Colonic mucosa (tissue), 4 donors: Measurements from ENCODE around the gene MARCHF6. TPM values are rescaled to one million over a fixed set of nuclear protein-coding genes. Genes with fewer than 3 reads are reported as not detected.

Source experiments
- DNase-seq: peaks from one replicate; pipeline ENCODE4 v3.0.0-alpha.2; 2020
- H3K27ac ChIP-seq: fragments of 200-600 bp; one replicate; pipeline ENCODE4 v1.8.0; 2021
- H3K27me3 ChIP-seq: fragments of 200-600 bp; one replicate; pipeline ENCODE4 v1.8.0; 2021
- H3K36me3 ChIP-seq: fragments of 200-600 bp; one replicate; pipeline ENCODE4 v1.8.0; 2021
- H3K4me1 ChIP-seq: fragments of 200-600 bp; one replicate; pipeline ENCODE4 v1.8.0; 2021; ENCODE audit warnings: mild to moderate bottlenecking
- H3K4me3 ChIP-seq: fragments of 200-600 bp; one replicate; pipeline ENCODE4 v1.8.0; 2021
- H3K9ac ChIP-seq, 2 donors: one replicate each; pipeline ENCODE4 v1.7.0; 2013; ENCODE audit warnings: control low read depth in 2 of 2, low read depth in 2 of 2, low read length in 2 of 2
- H3K9me3 ChIP-seq: fragments of 200-600 bp; one replicate; pipeline ENCODE4 v1.8.0; 2021
- intact Hi-C: fragments of 100-400 bp; cut with DNase I; formaldehyde crosslinking; loops from one replicate; pipeline ENCODE4 v1.14.1; 2022
- total RNA-seq, 2 donors: library from RNA; stranded (reverse); fragmentation: NEBNext Ultra II Directional in 1 of 2; extraction: Animal tissue kit (Norgen Biotek cat#: 25700) in 1 of 2; gene quantifications; one replicate each; pipeline ENCODE4 v1.2.1, GENCODE V29; 2021
- TF ChIP-seq, protein P1 (sequence below): fragments of 200-600 bp; IDR thresholded peaks from one replicate; pipeline ENCODE4 v1.8.0; 2022; ENCODE audit warnings: antibody characterized with exemption, mild to moderate bottlenecking
- donor health status: healthy.
- donor health status: DM: no; HTN: no; CAD: no.
- donor health status: DM: no; HTN: no; CAD: no.

The MARCHF6 gene, protein sequence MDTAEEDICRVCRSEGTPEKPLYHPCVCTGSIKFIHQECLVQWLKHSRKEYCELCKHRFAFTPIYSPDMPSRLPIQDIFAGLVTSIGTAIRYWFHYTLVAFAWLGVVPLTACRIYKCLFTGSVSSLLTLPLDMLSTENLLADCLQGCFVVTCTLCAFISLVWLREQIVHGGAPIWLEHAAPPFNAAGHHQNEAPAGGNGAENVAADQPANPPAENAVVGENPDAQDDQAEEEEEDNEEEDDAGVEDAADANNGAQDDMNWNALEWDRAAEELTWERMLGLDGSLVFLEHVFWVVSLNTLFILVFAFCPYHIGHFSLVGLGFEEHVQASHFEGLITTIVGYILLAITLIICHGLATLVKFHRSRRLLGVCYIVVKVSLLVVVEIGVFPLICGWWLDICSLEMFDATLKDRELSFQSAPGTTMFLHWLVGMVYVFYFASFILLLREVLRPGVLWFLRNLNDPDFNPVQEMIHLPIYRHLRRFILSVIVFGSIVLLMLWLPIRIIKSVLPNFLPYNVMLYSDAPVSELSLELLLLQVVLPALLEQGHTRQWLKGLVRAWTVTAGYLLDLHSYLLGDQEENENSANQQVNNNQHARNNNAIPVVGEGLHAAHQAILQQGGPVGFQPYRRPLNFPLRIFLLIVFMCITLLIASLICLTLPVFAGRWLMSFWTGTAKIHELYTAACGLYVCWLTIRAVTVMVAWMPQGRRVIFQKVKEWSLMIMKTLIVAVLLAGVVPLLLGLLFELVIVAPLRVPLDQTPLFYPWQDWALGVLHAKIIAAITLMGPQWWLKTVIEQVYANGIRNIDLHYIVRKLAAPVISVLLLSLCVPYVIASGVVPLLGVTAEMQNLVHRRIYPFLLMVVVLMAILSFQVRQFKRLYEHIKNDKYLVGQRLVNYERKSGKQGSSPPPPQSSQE
- total RNA-seq: 100 to 1,000 TPM; 108 to 155 TPM

DNA sequence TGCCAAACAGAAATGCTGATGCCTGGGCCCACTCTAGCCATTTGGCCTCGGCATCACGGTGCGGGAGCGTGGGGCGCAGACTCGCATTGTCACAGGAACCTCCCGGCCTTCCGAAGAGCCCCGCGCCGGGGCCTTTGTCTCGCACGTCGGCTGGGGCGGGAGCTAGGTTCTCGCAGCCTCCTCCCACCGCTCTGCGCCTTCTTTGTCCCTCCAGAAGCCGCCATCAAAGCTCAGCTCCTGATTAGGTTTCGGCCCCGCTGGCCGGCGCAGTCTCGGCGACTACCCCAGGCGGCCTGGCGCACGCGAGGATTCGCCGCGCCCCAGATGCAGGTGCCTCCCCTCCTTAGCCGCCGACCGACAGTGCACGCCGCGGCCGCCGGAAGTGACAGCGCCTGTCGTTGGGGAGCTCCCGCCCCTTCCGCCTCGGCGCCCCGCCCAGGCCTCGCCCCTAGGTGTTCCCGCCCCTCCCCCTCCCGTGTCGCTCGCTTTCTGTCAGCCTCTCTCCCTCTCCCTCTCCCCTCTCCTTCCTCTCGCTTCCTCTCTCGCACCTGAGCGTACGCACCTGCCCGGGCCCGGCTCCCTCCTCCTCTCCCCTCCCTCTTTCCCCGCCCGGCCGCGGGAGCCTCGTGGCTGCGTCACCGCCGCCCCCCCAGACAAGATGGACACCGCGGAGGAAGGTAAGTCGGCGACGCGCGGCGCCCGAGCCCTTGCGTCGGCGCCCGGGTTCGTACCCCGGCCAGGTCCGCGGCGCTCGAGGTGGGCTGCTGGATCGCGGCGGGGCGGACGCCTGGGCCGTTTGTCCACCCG, at the start of gene MARCHF6:
Gene MARCHF6 (plus strand): TSS at position 455 of the 807 bp plus-strand sequence. CDS start 204 bp downstream, at position 659.
- peak; percentile 97 for DNase-seq
- Histone ChIP-seq H3K36me3 (no peaks in the 10 kb centered on the region), H3K4me1 (peaks cover 8% of the 10 kb centered on the region), H3K4me3 (peak within 1 kb of the TSS; percentile 87), H3K9ac (peak within 1 kb of the TSS; percentile 95 to 97), H3K27me3 (no peaks in the 10 kb centered on the region), H3K9me3 (no peaks in the 10 kb centered on the region), H3K27ac (peak within 1 kb of the TSS; percentile 97)
- intact Hi-C loops: no loop called here
- TF ChIP-seq, protein P1, sequence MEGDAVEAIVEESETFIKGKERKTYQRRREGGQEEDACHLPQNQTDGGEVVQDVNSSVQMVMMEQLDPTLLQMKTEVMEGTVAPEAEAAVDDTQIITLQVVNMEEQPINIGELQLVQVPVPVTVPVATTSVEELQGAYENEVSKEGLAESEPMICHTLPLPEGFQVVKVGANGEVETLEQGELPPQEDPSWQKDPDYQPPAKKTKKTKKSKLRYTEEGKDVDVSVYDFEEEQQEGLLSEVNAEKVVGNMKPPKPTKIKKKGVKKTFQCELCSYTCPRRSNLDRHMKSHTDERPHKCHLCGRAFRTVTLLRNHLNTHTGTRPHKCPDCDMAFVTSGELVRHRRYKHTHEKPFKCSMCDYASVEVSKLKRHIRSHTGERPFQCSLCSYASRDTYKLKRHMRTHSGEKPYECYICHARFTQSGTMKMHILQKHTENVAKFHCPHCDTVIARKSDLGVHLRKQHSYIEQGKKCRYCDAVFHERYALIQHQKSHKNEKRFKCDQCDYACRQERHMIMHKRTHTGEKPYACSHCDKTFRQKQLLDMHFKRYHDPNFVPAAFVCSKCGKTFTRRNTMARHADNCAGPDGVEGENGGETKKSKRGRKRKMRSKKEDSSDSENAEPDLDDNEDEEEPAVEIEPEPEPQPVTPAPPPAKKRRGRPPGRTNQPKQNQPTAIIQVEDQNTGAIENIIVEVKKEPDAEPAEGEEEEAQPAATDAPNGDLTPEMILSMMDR: no peak

DNA sequence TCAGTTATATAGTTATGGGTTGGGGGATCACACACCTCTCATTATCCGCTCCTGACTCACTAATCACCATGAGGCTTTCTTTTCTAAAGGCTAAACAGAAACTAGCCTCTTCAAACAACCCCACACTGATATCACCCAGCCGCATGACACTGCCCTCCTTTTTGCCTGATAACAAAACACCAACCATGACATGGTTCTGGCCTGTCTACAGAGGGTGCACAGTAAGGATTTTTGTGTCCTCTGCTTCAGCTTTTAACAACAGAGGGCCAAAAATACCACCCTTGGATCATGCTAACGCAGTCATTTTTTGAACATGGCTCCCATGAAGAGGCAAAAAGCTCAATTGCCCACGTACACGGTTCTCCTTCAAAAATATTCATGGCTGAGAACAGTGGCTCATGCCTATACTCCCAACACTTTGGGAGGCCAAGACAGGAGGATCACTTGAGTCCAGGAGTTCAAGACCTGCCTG, 49.8 kb upstream of the MARCHF6 start:
- H3K27ac ChIP-seq: peak overlapping the region; percentile 79
- no peaks in the 10 kb centered on the region for H3K9me3 ChIP-seq
- no peaks in the 10 kb centered on the region for H3K36me3 ChIP-seq
- no peak for DNase-seq
- intact Hi-C loops: no loop called here
- peak overlapping the region in 1 of 2 donors; percentile 28 for H3K9ac ChIP-seq
- H3K4me1 ChIP-seq: peaks cover 6% of the 10 kb centered on the region
- H3K27me3 ChIP-seq: no peaks in the 10 kb centered on the region
- no peak overlapping the region for H3K4me3 ChIP-seq
- TF ChIP-seq, protein P1: no peak

DNA sequence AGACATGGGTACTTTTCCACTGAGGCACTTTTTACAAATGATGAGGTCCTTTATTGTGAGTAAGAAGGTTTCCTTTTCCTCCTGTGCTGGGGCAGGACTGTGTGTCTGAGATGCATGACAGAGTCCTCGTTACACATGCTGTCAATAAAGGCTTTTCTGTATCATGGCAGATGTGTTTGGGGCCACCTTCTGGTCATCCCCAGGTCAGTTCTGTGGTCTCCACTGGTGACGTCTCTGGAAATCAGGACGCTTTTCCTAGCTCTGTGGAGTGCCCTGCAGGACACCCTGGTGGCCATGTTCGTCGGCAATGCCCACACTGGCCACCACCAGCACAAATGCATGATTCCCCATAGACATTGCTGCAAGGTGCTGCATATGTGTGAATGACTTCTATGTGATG, 48.6 kb upstream of the MARCHF6 start:
- Histone ChIP-seq H3K9ac (peak overlapping the region in 1 of 2 donors; percentile 77), H3K36me3 (no peaks in the 10 kb centered on the region), H3K4me1 (peaks cover 6% of the 10 kb centered on the region), H3K27ac (peak overlapping the region; percentile 94), H3K4me3 (no peak overlapping the region), H3K27me3 (no peaks in the 10 kb centered on the region), H3K9me3 (no peaks in the 10 kb centered on the region)
- intact Hi-C loops: no loop called here
- TF ChIP-seq, protein P1: no peak
- DNase-seq: no peak

DNA sequence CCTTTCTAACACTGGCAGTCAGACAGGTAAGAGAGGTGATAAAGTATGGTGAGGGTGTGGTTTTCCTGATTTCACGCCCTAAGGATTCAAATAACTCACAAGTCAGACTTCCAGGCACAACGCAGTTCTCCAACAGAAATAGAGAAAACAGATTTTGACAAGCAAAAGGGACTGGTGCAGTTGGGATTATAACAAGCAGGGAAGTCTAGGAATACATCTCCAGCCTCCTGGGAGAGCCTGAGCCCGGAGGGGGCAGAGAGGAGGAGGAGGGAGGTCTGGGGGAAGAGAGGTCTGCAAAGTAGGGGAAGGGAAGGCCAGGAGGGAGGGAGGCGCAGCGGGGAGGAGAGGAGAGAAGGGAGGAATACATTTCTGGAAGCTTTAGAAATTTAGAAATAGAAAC, 47.4 kb upstream of the MARCHF6 start:
- TF ChIP-seq, protein P1: no peak
- Histone ChIP-seq H3K9ac (peak overlapping the region; percentile 40 to 90), H3K4me1 (peaks cover 6% of the 10 kb centered on the region), H3K27ac (peak overlapping the region; percentile 94), H3K9me3 (no peaks in the 10 kb centered on the region), H3K27me3 (no peaks in the 10 kb centered on the region), H3K36me3 (no peaks in the 10 kb centered on the region), H3K4me3 (peak overlapping the region; percentile 56)
- DNase-seq: peak; percentile 44
- intact Hi-C loops: no loop called here
